WTC11 (cell line): ENCODE measurements around the gene UBR2. TPM values are rescaled to one million over a fixed set of nuclear protein-coding genes. Genes with fewer than 3 reads are reported as not detected.

Experiments
- ATAC-seq: fragments of 200-7000 bp; cut with Tn5 transposase; 2 replicates; pipeline ENCODE4 v1.10.0; 2021; ENCODE audit warnings: mild to moderate bottlenecking, moderate library complexity
- CTCF ChIA-PET: fragments of 300-600 bp; sonication (Branson Sonifier 250); formaldehyde crosslinking; loops from one replicate; lab custom pipeline; 2021; ENCODE audit warnings: antibody characterized with exemption; lab: Charles Lee
- POLR2A ChIA-PET: fragments of 350-600 bp; sonication (Branson Sonifier 250); formaldehyde crosslinking; loops from one replicate; lab custom pipeline; 2021; ENCODE audit warnings: antibody characterized with exemption; lab: Charles Lee
- DNase-seq: peaks from one replicate; pipeline ENCODE4 v3.0.0; 2021; ENCODE audit warnings: low spot score
- H3K27ac Mint-ChIP-seq: 2 replicates; pipeline ENCODE4 v1.8.0; 2021; ENCODE audit warnings: mixed read lengths
- H3K27me3 Mint-ChIP-seq: 2 replicates; pipeline ENCODE4 v1.8.0; 2021; ENCODE audit warnings: low read depth, mild to moderate bottlenecking, moderate library complexity, mixed read lengths
- H3K36me3 Mint-ChIP-seq: 2 replicates; pipeline ENCODE4 v1.8.0; 2021; ENCODE audit warnings: mixed read lengths
- H3K4me1 Mint-ChIP-seq: 2 replicates; pipeline ENCODE4 v1.8.0; 2022; ENCODE audit warnings: mixed read lengths
- H3K4me3 Mint-ChIP-seq: 2 replicates; pipeline ENCODE4 v1.8.0; 2021; ENCODE audit warnings: mild to moderate bottlenecking, moderate library complexity, mixed read lengths
- H3K9me3 Mint-ChIP-seq: 2 replicates; pipeline ENCODE4 v1.8.0; 2021; ENCODE audit warnings: mixed read lengths
- ATF2 ChIP-seq: sonication (generic); formaldehyde crosslinking; IDR thresholded peaks from 2 replicates; pipeline ENCODE4 v1.8.1; 2022; ENCODE audit warnings: low read depth, missing genetic modification reagents, borderline replicate concordance
- ATF3 ChIP-seq: sonication (generic); formaldehyde crosslinking; conservative IDR thresholded peaks from 2 replicates; pipeline ENCODE4 v1.8.1; 2022; ENCODE audit warnings: mild to moderate bottlenecking, missing genetic modification reagents
- CBFB ChIP-seq: sonication (generic); formaldehyde crosslinking; IDR thresholded peaks from 2 replicates; pipeline ENCODE4 v1.8.1; 2022; ENCODE audit warnings: mild to moderate bottlenecking, low read depth, missing genetic modification reagents
- GRHL2 ChIP-seq: fragments of 250-450 bp; sonication (Bioruptor Pico); IDR thresholded peaks from 2 replicates; pipeline ENCODE4 v1.8.0; 2022; ENCODE audit warnings: mild to moderate bottlenecking, moderate library complexity; ENCODE audit not compliant: insufficient replicate concordance, severe bottlenecking
- HMGXB4 ChIP-seq: sonication (generic); formaldehyde crosslinking; IDR thresholded peaks from 2 replicates; pipeline ENCODE4 v1.8.1; 2023; ENCODE audit warnings: mild to moderate bottlenecking, moderate library complexity, missing genetic modification reagents
- IRF2 ChIP-seq: sonication (generic); formaldehyde crosslinking; IDR thresholded peaks from 2 replicates; pipeline ENCODE4 v1.8.0; 2022; ENCODE audit warnings: low read depth, missing genetic modification reagents, borderline replicate concordance
- JUN ChIP-seq: sonication (generic); formaldehyde crosslinking; IDR thresholded peaks from 2 replicates; pipeline ENCODE4 v1.8.0; 2023; ENCODE audit warnings: mild to moderate bottlenecking, missing genetic modification reagents
- MYBL2 ChIP-seq: sonication (generic); formaldehyde crosslinking; IDR thresholded peaks from 2 replicates; pipeline ENCODE4 v1.8.1; 2023; ENCODE audit warnings: mild to moderate bottlenecking, moderate library complexity, missing genetic modification reagents
- NFE2L1 ChIP-seq: sonication (generic); formaldehyde crosslinking; IDR thresholded peaks from 2 replicates; pipeline ENCODE4 v1.8.1; 2023; ENCODE audit warnings: missing genetic modification reagents
- NFYB ChIP-seq: sonication (generic); formaldehyde crosslinking; conservative IDR thresholded peaks from 2 replicates; pipeline ENCODE4 v1.8.0; 2022; ENCODE audit warnings: low read depth, missing genetic modification reagents
- NR1H2 ChIP-seq: sonication (generic); formaldehyde crosslinking; IDR thresholded peaks from 2 replicates; pipeline ENCODE4 v1.9.0; 2021; ENCODE audit warnings: mild to moderate bottlenecking, moderate library complexity, missing genetic modification reagents
- NR2C2 ChIP-seq: sonication (generic); formaldehyde crosslinking; IDR thresholded peaks from 2 replicates; pipeline ENCODE4 v1.8.0; 2022; ENCODE audit warnings: mild to moderate bottlenecking, missing genetic modification reagents
- NR3C1 ChIP-seq: sonication (generic); formaldehyde crosslinking; conservative IDR thresholded peaks from 2 replicates; pipeline ENCODE4 v1.8.1; 2023; ENCODE audit warnings: low read depth, mild to moderate bottlenecking, missing genetic modification reagents
- PRRX2 ChIP-seq: fragments of 250-450 bp; sonication (Bioruptor Pico); IDR thresholded peaks from 2 replicates; pipeline ENCODE4 v1.8.0; 2021; ENCODE audit warnings: mild to moderate bottlenecking
- RELA ChIP-seq: sonication (generic); formaldehyde crosslinking; IDR thresholded peaks from 2 replicates; pipeline ENCODE4 v1.8.1; 2022; ENCODE audit warnings: missing genetic modification reagents, mild to moderate bottlenecking, borderline replicate concordance
- RORB ChIP-seq: fragments of 250-450 bp; sonication (Bioruptor Pico); IDR thresholded peaks from 2 replicates; pipeline ENCODE4 v1.9.0; 2021; ENCODE audit warnings: mild to moderate bottlenecking
- SOX15 ChIP-seq: fragments of 250-450 bp; sonication (Bioruptor Pico); IDR thresholded peaks from 2 replicates; pipeline ENCODE4 v1.9.0; 2021; ENCODE audit warnings: mild to moderate bottlenecking
- SP1 ChIP-seq: sonication (generic); formaldehyde crosslinking; conservative IDR thresholded peaks from 2 replicates; pipeline ENCODE4 v1.8.1; 2022; ENCODE audit warnings: missing genetic modification reagents
- TP53 ChIP-seq: sonication (generic); formaldehyde crosslinking; IDR thresholded peaks from 2 replicates; pipeline ENCODE4 v1.8.1; 2023; ENCODE audit warnings: mild to moderate bottlenecking, missing genetic modification reagents
- ZNF263 ChIP-seq: sonication (generic); formaldehyde crosslinking; IDR thresholded peaks from 2 replicates; pipeline ENCODE4 v1.8.1; 2022; ENCODE audit warnings: low read depth, mild to moderate bottlenecking, moderate library complexity, missing genetic modification reagents
- ZNF317 ChIP-seq: sonication (generic); formaldehyde crosslinking; IDR thresholded peaks from 2 replicates; pipeline ENCODE4 v1.8.1; 2023; ENCODE audit warnings: low read depth, mild to moderate bottlenecking, moderate library complexity, missing genetic modification reagents, borderline replicate concordance
- ZNF396 ChIP-seq: fragments of 250-450 bp; sonication (Bioruptor Pico); IDR thresholded peaks from 2 replicates; pipeline ENCODE4 v1.8.0; 2021; ENCODE audit warnings: mild to moderate bottlenecking, moderate library complexity, borderline replicate concordance
- total RNA-seq: library from RNA; stranded (reverse); gene quantifications from 3 replicates; pipeline ENCODE4 v1.2.3, GENCODE V29; 2021
- TF ChIP-seq, protein P1 (sequence below): sonication (generic); formaldehyde crosslinking; IDR thresholded peaks from 2 replicates; pipeline ENCODE4 v1.8.0; 2023; ENCODE audit warnings: missing genetic modification reagents
- TF ChIP-seq, protein P2 (sequence below): sonication (generic); formaldehyde crosslinking; IDR thresholded peaks from 2 replicates; pipeline ENCODE4 v1.8.0; 2022; ENCODE audit warnings: mild to moderate bottlenecking, missing genetic modification reagents

UBR2 gene
- total RNA-seq, 1 experiment from 2014 or later = 18.8 TPM

GRCh38 chr6:42704937-42705374 is 141.1 kb downstream of the UBR2 start:
- POLR2A ChIA-PET = interaction anchor here (1.0 to 2.5 kb wide), 5 partner anchors 22 to 563 kb away, joined by 3 to 13 read pairs (median 3); partner anchors contain the start of genes C6orf132, RPL7L1, TBCC and UBR2
- H3K27me3 Mint-ChIP-seq = no peaks in the 10 kb centered on the region
- CTCF ChIA-PET = interaction anchor here (0.6 to 3.8 kb wide), 9 partner anchors 21 to 490 kb away, joined by 3 to 26 read pairs (median 5); partner anchors contain the start of genes TBCC and UBR2
- DNase-seq = no peak
- H3K9me3 Mint-ChIP-seq = no peaks in the 10 kb centered on the region
- TF ChIP-seq, protein P1, sequence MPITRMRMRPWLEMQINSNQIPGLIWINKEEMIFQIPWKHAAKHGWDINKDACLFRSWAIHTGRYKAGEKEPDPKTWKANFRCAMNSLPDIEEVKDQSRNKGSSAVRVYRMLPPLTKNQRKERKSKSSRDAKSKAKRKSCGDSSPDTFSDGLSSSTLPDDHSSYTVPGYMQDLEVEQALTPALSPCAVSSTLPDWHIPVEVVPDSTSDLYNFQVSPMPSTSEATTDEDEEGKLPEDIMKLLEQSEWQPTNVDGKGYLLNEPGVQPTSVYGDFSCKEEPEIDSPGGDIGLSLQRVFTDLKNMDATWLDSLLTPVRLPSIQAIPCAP (CRISPR knock-in tag) = 0 out of 2 replicates have a peak, but pooled peaks have one; percentile 2
- no peak for TF ChIP-seq ATF3 (CRISPR knock-in tag)
- TF ChIP-seq, all 79 proteins: peak for 1
- ATAC-seq = peak; percentile 12; the same call in 1 of the 2 replicates
- H3K4me1 Mint-ChIP-seq = peaks cover 14% of the 10 kb centered on the region
- peak overlapping the region; percentile 88 for H3K27ac Mint-ChIP-seq
- H3K36me3 Mint-ChIP-seq = no peaks in the 10 kb centered on the region
- H3K4me3 Mint-ChIP-seq = peak overlapping the region; percentile 71

DNA sequence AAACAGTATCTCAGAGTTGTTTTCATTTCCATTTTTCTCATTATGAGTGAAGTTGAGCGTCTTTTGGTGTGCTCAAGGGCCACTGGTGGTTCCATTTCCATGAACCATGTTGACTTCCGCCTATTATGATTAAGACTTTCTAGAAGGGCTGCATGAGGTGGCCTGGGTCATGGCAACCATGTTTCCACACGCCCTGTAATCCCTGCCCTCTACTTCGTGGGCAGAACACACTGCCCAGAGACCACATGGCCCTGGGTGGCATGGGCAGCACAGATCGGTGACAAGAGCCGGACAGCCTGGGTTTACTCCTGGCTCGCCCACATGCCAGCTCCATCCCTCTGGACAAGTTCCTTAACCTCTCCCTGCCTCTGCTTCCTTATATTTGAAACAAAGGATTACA is 143.8 kb downstream of the UBR2 start:
- Mint-ChIP-seq H3K27me3 (peaks cover 8% of the 10 kb centered on the region), H3K4me3 (no peak overlapping the region), H3K36me3 (peaks cover 9% of the 10 kb centered on the region), H3K4me1 (peaks cover 22% of the 10 kb centered on the region)
- ATAC-seq = no peak
- TF ChIP-seq CBFB (CRISPR knock-in tag) = no peak
- TF ChIP-seq, all 79 proteins: peak for 0
- no peak for DNase-seq
- Mint-ChIP-seq H3K27ac (no peak overlapping the region), H3K9me3 (peaks cover 20% of the 10 kb centered on the region)
- ChIA-PET CTCF (interaction anchor here (1.2 kb wide), 1 partner anchor 9 kb away, joined by 5 read pairs; no protein-coding TSS in a partner anchor), POLR2A (no interaction called here)

DNA sequence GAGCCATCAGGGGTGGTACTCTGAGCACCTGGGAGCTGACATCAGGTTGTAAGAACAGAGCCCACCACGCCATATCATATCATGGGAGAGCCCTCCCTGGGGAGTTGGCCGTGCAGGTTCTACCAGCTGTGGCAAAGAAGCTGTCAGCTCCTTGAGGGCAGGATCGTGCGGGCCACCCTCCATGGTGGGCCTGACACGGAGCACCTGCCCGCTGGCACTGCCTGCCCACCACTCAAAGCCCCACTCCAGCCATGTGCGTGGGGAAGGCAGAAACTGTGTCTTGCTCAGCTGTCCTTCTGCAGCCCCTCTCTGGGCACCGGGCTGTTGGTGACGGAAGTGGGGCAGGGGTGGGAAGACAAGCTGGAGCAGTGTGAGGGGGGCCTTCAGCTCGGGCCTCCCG is 144.3 kb downstream of the UBR2 start:
- TF ChIP-seq PRRX2 = no peak
- no peak for TF ChIP-seq RORB
- no peak for TF ChIP-seq TP53 (CRISPR knock-in tag)
- no peak for TF ChIP-seq MYBL2 (CRISPR knock-in tag)
- no peak for TF ChIP-seq SP1 (CRISPR knock-in tag)
- no peak for TF ChIP-seq IRF2 (CRISPR knock-in tag)
- no peak for TF ChIP-seq ZNF263 (CRISPR knock-in tag)
- TF ChIP-seq SOX15 (CRISPR knock-in tag) = no peak
- TF ChIP-seq NFYB (CRISPR knock-in tag) = no peak
- no peak for TF ChIP-seq NR2C2 (CRISPR knock-in tag)
- TF ChIP-seq, all 79 proteins: peak for 0
- CTCF ChIA-PET = interaction anchor here (1.2 kb wide), 1 partner anchor 10 kb away, joined by 5 read pairs; no protein-coding TSS in a partner anchor
- Mint-ChIP-seq H3K27me3 (peaks cover 8% of the 10 kb centered on the region), H3K4me1 (peaks cover 22% of the 10 kb centered on the region), H3K27ac (no peak overlapping the region), H3K9me3 (peaks cover 21% of the 10 kb centered on the region), H3K36me3 (peaks cover 9% of the 10 kb centered on the region), H3K4me3 (no peak overlapping the region)
- no peak for ATAC-seq
- DNase-seq = no peak
- POLR2A ChIA-PET = interaction anchor here (0.6 kb wide), 1 partner anchor 34 kb away, joined by 3 read pairs; no protein-coding TSS in a partner anchor

- peaks cover 8% of the 10 kb centered on the region for H3K27me3 Mint-ChIP-seq
- TF ChIP-seq JUN (CRISPR knock-in tag) = no peak
- no peak for TF ChIP-seq IRF2 (CRISPR knock-in tag)
- TF ChIP-seq HMGXB4 (CRISPR knock-in tag) = no peak
- TF ChIP-seq ATF2 (CRISPR knock-in tag) = no peak
- no peak for TF ChIP-seq NFE2L1 (CRISPR knock-in tag)
- TF ChIP-seq ZNF317 (CRISPR knock-in tag) = no peak
- no peak for TF ChIP-seq NR1H2
- TF ChIP-seq GRHL2 (CRISPR knock-in tag) = no peak
- TF ChIP-seq, protein P2, sequence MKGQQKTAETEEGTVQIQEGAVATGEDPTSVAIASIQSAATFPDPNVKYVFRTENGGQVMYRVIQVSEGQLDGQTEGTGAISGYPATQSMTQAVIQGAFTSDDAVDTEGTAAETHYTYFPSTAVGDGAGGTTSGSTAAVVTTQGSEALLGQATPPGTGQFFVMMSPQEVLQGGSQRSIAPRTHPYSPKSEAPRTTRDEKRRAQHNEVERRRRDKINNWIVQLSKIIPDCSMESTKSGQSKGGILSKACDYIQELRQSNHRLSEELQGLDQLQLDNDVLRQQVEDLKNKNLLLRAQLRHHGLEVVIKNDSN (CRISPR knock-in tag) = no peak
- no peak for TF ChIP-seq RELA (CRISPR knock-in tag)
- TF ChIP-seq NR3C1 (CRISPR knock-in tag) = no peak
- TF ChIP-seq ZNF396 (CRISPR knock-in tag) = no peak
Measured at GRCh38 chr6:42709871-42710270, 146.0 kb downstream of the UBR2 start.

More at GRCh38 chr6:42709871-42710270, 146.0 kb downstream of the UBR2 start:
- Mint-ChIP-seq H3K4me1 (peaks cover 13% of the 10 kb centered on the region), H3K36me3 (peaks cover 9% of the 10 kb centered on the region), H3K4me3 (no peak overlapping the region), H3K9me3 (peaks cover 21% of the 10 kb centered on the region), H3K27ac (no peak overlapping the region)
- POLR2A ChIA-PET = no interaction called here
- CTCF ChIA-PET = no interaction called here
- ATAC-seq (no peak; the same call in 1 of the 2 replicates), DNase-seq (no peak)
